NB4 (cell line): ENCODE data around the gene SMPD3.
A peak's percentile ranks its signal among the peaks of the same experiment; 100 is the strongest.
"Not testable (repeated sequence)": the region's sequence is repeated elsewhere in the genome, so short reads cannot be mapped to it uniquely, and the experiment has no call there.

Experiments used
- DNase-seq: peaks from one replicate; pipeline ENCODE4 v3.0.0; 2010; ENCODE audit warnings: low read depth
- H3K4me3 ChIP-seq: one replicate; pipeline ENCODE4 v1.5.1; 2011; ENCODE audit warnings: mild to moderate bottlenecking, low read depth, low read length, moderate library complexity
- CTCF ChIP-seq: IDR thresholded peaks from one replicate; pipeline ENCODE4 v1.5.1; 2012; ENCODE audit warnings: low read depth, low read length
- MYC ChIP-seq: IDR thresholded peaks from 2 replicates; pipeline ENCODE4 v1.6.1; 2011; ENCODE audit warnings: low read depth, low read length
- POLR2A ChIP-seq: IDR thresholded peaks from 2 replicates; pipeline ENCODE4 v1.6.1; 2011; ENCODE audit warnings: mild to moderate bottlenecking; ENCODE audit not compliant: insufficient read length; ENCODE audit errors: extremely low read depth
- TF ChIP-seq, protein P1 (sequence below): IDR thresholded peaks from 2 replicates; pipeline ENCODE4 v1.6.1; 2011; ENCODE audit warnings: low read depth, low read length

SMPD3 gene

GRCh38 chr16:68448360-68448970 is at the start of gene SMPD3:
SMPD3 (minus strand) TSS chr16:68448508; CDS start chr16:68372181, 76,327 bp downstream.
- DNase-seq: peak; percentile 99
- no peak within 1 kb of the TSS for H3K4me3 ChIP-seq
- TF ChIP-seq POLR2A: no peak
- TF ChIP-seq, protein P1, sequence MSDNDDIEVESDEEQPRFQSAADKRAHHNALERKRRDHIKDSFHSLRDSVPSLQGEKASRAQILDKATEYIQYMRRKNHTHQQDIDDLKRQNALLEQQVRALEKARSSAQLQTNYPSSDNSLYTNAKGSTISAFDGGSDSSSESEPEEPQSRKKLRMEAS: 0 out of 2 replicates have a peak, but pooled peaks have one; percentile 19
- TF ChIP-seq MYC: no peak
- no peak for TF ChIP-seq CTCF

GRCh38 chr16:68496689-68497088 is 48.4 kb upstream of the SMPD3 start:
- DNase-seq: no peak

DNA sequence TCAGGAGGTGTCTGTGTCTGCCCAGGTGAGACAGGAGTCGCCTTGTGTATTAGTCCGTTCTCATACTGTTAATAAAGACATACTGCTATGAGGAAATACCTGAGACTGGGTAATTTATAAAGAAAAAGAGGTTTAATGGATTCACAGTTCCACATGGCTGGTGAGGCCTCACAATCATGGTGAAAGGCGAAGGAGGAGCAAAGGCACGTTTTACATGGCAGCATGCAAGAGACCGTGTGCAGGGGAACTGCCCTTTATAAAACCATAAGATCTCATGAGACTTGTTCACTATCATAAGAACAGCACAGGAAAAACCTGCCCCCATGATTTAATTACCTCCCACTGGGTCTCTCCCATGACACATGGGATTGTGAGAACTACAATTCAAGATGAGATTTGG is 46.0 kb upstream of the SMPD3 start:
- not testable (repeated sequence) for H3K4me3 ChIP-seq, DNase-seq

More at GRCh38 chr16:68496689-68497088, 48.4 kb upstream of the SMPD3 start:
- no peak overlapping the region for H3K4me3 ChIP-seq
- TF ChIP-seq POLR2A (no peak), CTCF (no peak), MYC (no peak)
- TF ChIP-seq, protein P1: no peak

- H3K4me3 ChIP-seq: no peak overlapping the region
- DNase-seq: no peak
- no peak for TF ChIP-seq CTCF
- TF ChIP-seq, protein P1: no peak
- TF ChIP-seq MYC: no peak
- no peak for TF ChIP-seq POLR2A
Measured at GRCh38 chr16:68493412-68494070, 45.2 kb upstream of the SMPD3 start.

DNA sequence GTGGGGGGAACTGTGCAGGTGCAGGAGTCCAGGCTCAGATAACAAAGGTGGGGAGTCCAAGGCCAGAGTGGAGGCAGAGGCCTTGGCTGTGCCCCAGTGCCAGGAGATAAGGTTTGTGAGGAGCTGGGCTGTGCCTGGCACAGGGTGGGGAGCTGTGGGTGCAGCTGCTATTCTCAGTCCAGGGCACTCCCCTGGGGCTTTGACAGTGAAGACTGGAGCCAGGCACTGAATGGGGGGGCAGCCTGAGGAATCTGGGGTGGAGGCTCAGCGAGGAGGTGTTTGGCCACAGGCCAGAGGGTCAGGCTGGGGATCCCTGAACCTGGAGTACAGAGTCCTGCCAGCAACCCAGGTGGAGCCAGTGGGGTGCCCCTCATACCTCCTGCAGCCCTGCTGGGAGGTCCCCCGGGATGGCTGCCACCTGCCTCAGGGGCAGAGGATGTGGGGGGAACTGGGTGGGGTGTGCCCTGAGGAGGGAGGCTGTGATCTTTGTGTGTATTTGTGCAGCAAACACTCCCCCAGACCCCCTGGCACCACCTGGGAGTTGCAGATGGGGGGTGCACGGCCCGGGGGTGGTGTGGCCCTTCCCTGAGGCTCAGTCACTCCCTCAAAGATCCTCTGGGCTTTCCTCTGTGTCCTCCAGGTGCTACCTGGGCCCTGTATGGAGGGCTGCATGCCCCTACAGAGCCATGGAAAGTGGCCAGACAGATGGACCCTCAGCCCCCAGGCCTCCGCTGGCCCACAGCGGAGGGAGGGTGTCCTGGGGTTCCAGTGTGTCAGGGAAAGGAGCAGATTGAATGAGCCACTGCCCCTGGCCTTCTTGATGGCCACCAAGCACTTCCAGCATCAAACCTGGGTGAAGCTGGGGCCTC is 44.5 kb upstream of the SMPD3 start:
- DNase-seq: no peak

More for the DNA sequence above, 44.5 kb upstream of the SMPD3 start:
- no peak overlapping the region for H3K4me3 ChIP-seq
- no peak for TF ChIP-seq MYC
- TF ChIP-seq POLR2A: no peak
- TF ChIP-seq, protein P1: no peak
- TF ChIP-seq CTCF: no peak
